ENCODE measurements around the gene KCNH2.

The KCNH2 gene

GRCh38 chr7:150927157-150927955 lies 50.8 kb downstream of the KCNH2 start:
- Histone ChIP-seq H3K9me3 (ENCODE audit: insufficient read depth, low read depth, low read length) (no peaks in the 10 kb centered on the region), H3K27me3 (ENCODE audit: insufficient read depth, low read length) (no peaks in the 10 kb centered on the region), H3K27ac (ENCODE audit: low read length) (no peak overlapping the region)

GRCh38 chr7:150926066-150926465 lies 52.1 kb downstream of the KCNH2 start:
- H3K36me3 ChIP-seq (ENCODE audit: insufficient read depth, low read depth, low read length): no peaks in the 10 kb centered on the region
- H3K9me3 ChIP-seq (ENCODE audit: insufficient read depth, low read depth, low read length): no peaks in the 10 kb centered on the region
- no peak overlapping the region for H3K27ac ChIP-seq (ENCODE audit: low read length)
- no peak overlapping the region for H3K4me3 ChIP-seq (ENCODE audit: low read length)
- no peaks in the 10 kb centered on the region for H3K4me1 ChIP-seq (ENCODE audit: insufficient read depth, low read length)
- H3K9ac ChIP-seq (ENCODE audit: low read depth, low read length): no peak overlapping the region
- H3K27me3 ChIP-seq (ENCODE audit: insufficient read depth, low read length): no peaks in the 10 kb centered on the region

More at GRCh38 chr7:150927157-150927955, 50.8 kb downstream of the KCNH2 start:
- Histone ChIP-seq H3K9ac (ENCODE audit: low read depth, low read length) (no peak overlapping the region), H3K4me3 (ENCODE audit: low read length) (no peak overlapping the region), H3K36me3 (ENCODE audit: insufficient read depth, low read depth, low read length) (no peaks in the 10 kb centered on the region), H3K4me1 (ENCODE audit: insufficient read depth, low read length) (no peaks in the 10 kb centered on the region)

- Histone ChIP-seq H3K4me3 (ENCODE audit: low read length) (no peak overlapping the region), H3K27me3 (ENCODE audit: insufficient read depth, low read length) (no peaks in the 10 kb centered on the region), H3K4me1 (ENCODE audit: insufficient read depth, low read length) (no peaks in the 10 kb centered on the region), H3K9me3 (ENCODE audit: insufficient read depth, low read depth, low read length) (no peaks in the 10 kb centered on the region), H3K9ac (ENCODE audit: low read depth, low read length) (no peak overlapping the region), H3K36me3 (ENCODE audit: insufficient read depth, low read depth, low read length) (no peaks in the 10 kb centered on the region), H3K27ac (ENCODE audit: low read length) (no peak overlapping the region)
These were observed 53.7 kb downstream of the KCNH2 start for GRCh38 chr7:150924369-150924781.

- H3K27me3 ChIP-seq (ENCODE audit: insufficient read depth, low read length): no peaks in the 10 kb centered on the region
- no peak overlapping the region for H3K27ac ChIP-seq (ENCODE audit: low read length)
- H3K9me3 ChIP-seq (ENCODE audit: insufficient read depth, low read depth, low read length): no peaks in the 10 kb centered on the region
- no peak overlapping the region for H3K4me3 ChIP-seq (ENCODE audit: low read length)
- H3K36me3 ChIP-seq (ENCODE audit: insufficient read depth, low read depth, low read length): no peaks in the 10 kb centered on the region
- H3K9ac ChIP-seq (ENCODE audit: low read depth, low read length): no peak overlapping the region
- H3K4me1 ChIP-seq (ENCODE audit: insufficient read depth, low read length): no peaks in the 10 kb centered on the region
These were observed 54.3 kb downstream of the KCNH2 start for GRCh38 chr7:150923802-150924201.

- Histone ChIP-seq H3K9ac (ENCODE audit: low read depth, low read length) (no peak overlapping the region), H3K27me3 (ENCODE audit: insufficient read depth, low read length) (no peaks in the 10 kb centered on the region)
These were observed 54.9 kb downstream of the KCNH2 start for GRCh38 chr7:150923196-150923595.

GRCh38 chr7:150919160-150919559 lies 59.0 kb downstream of the KCNH2 start:
- Histone ChIP-seq H3K4me3 (ENCODE audit: low read length) (no peak overlapping the region), H3K36me3 (ENCODE audit: insufficient read depth, low read depth, low read length) (no peaks in the 10 kb centered on the region), H3K9ac (ENCODE audit: low read depth, low read length) (no peak overlapping the region), H3K27ac (ENCODE audit: low read length) (no peak overlapping the region), H3K9me3 (ENCODE audit: insufficient read depth, low read depth, low read length) (no peaks in the 10 kb centered on the region), H3K4me1 (ENCODE audit: insufficient read depth, low read length) (no peaks in the 10 kb centered on the region), H3K27me3 (ENCODE audit: insufficient read depth, low read length) (no peaks in the 10 kb centered on the region)

More at GRCh38 chr7:150923196-150923595, 54.9 kb downstream of the KCNH2 start:
- no peaks in the 10 kb centered on the region for H3K4me1 ChIP-seq (ENCODE audit: insufficient read depth, low read length)
- H3K4me3 ChIP-seq (ENCODE audit: low read length): no peak overlapping the region
- H3K36me3 ChIP-seq (ENCODE audit: insufficient read depth, low read depth, low read length): no peaks in the 10 kb centered on the region
- no peaks in the 10 kb centered on the region for H3K9me3 ChIP-seq (ENCODE audit: insufficient read depth, low read depth, low read length)
- H3K27ac ChIP-seq (ENCODE audit: low read length): no peak overlapping the region

- Histone ChIP-seq H3K9me3 (ENCODE audit: insufficient read depth, low read depth, low read length) (no peaks in the 10 kb centered on the region), H3K27ac (ENCODE audit: low read length) (no peak overlapping the region), H3K4me1 (ENCODE audit: insufficient read depth, low read length) (no peaks in the 10 kb centered on the region), H3K9ac (ENCODE audit: low read depth, low read length) (no peak overlapping the region), H3K4me3 (ENCODE audit: low read length) (no peak overlapping the region), H3K27me3 (ENCODE audit: insufficient read depth, low read length) (no peaks in the 10 kb centered on the region; the same call in 1 of the 2 replicates), H3K36me3 (ENCODE audit: insufficient read depth, low read depth, low read length) (no peaks in the 10 kb centered on the region)
These were observed 59.7 kb downstream of the KCNH2 start for GRCh38 chr7:150918378-150918777.

GRCh38 chr7:150917969-150918368 lies 60.2 kb downstream of the KCNH2 start:
- no peaks in the 10 kb centered on the region; the same call in 1 of the 2 replicates for H3K27me3 ChIP-seq (ENCODE audit: insufficient read depth, low read length)

GRCh38 chr7:150916670-150917069 lies 61.5 kb downstream of the KCNH2 start:
- Histone ChIP-seq H3K27me3 (ENCODE audit: insufficient read depth, low read length) (peaks cover 4% of the 10 kb centered on the region; the same call in 1 of the 2 replicates), H3K9ac (ENCODE audit: low read depth, low read length) (no peak overlapping the region), H3K4me1 (ENCODE audit: insufficient read depth, low read length) (no peaks in the 10 kb centered on the region), H3K36me3 (ENCODE audit: insufficient read depth, low read depth, low read length) (no peaks in the 10 kb centered on the region), H3K27ac (ENCODE audit: low read length) (no peak overlapping the region), H3K9me3 (ENCODE audit: insufficient read depth, low read depth, low read length) (no peaks in the 10 kb centered on the region), H3K4me3 (ENCODE audit: low read length) (no peak overlapping the region)

More at GRCh38 chr7:150917969-150918368, 60.2 kb downstream of the KCNH2 start:
- no peak overlapping the region for H3K4me3 ChIP-seq (ENCODE audit: low read length)
- no peak overlapping the region for H3K27ac ChIP-seq (ENCODE audit: low read length)
- H3K36me3 ChIP-seq (ENCODE audit: insufficient read depth, low read depth, low read length): no peaks in the 10 kb centered on the region
- H3K4me1 ChIP-seq (ENCODE audit: insufficient read depth, low read length): no peaks in the 10 kb centered on the region
- H3K9ac ChIP-seq (ENCODE audit: low read depth, low read length): no peak overlapping the region
- no peaks in the 10 kb centered on the region for H3K9me3 ChIP-seq (ENCODE audit: insufficient read depth, low read depth, low read length)

GRCh38 chr7:150914966-150915365 lies 63.2 kb downstream of the KCNH2 start:
- H3K9me3 ChIP-seq (ENCODE audit: insufficient read depth, low read depth, low read length): no peaks in the 10 kb centered on the region
- no peak overlapping the region for H3K9ac ChIP-seq (ENCODE audit: low read depth, low read length)
- H3K27ac ChIP-seq (ENCODE audit: low read length): no peak overlapping the region
- no peak overlapping the region for H3K4me3 ChIP-seq (ENCODE audit: low read length)
- 0 out of 2 replicates have a peak, but pooled peaks cover 5% of the 10 kb centered on the region for H3K4me1 ChIP-seq (ENCODE audit: insufficient read depth, low read length)
- peaks cover 5% of the 10 kb centered on the region for H3K27me3 ChIP-seq (ENCODE audit: insufficient read depth, low read length)
- H3K36me3 ChIP-seq (ENCODE audit: insufficient read depth, low read depth, low read length): no peaks in the 10 kb centered on the region

- Histone ChIP-seq H3K27me3 (ENCODE audit: insufficient read depth, low read length) (peaks cover 5% of the 10 kb centered on the region), H3K4me1 (ENCODE audit: insufficient read depth, low read length) (0 out of 2 replicates have a peak, but pooled peaks cover 5% of the 10 kb centered on the region), H3K27ac (ENCODE audit: low read length) (no peak overlapping the region), H3K9ac (ENCODE audit: low read depth, low read length) (no peak overlapping the region), H3K4me3 (ENCODE audit: low read length) (no peak overlapping the region), H3K9me3 (ENCODE audit: insufficient read depth, low read depth, low read length) (no peaks in the 10 kb centered on the region), H3K36me3 (ENCODE audit: insufficient read depth, low read depth, low read length) (no peaks in the 10 kb centered on the region)
These were observed 63.9 kb downstream of the KCNH2 start for GRCh38 chr7:150914196-150914595.

- Histone ChIP-seq H3K4me3 (ENCODE audit: low read length) (no peak overlapping the region), H3K36me3 (ENCODE audit: insufficient read depth, low read depth, low read length) (no peaks in the 10 kb centered on the region), H3K27me3 (ENCODE audit: insufficient read depth, low read length) (peaks cover 5% of the 10 kb centered on the region), H3K27ac (ENCODE audit: low read length) (no peak overlapping the region), H3K9ac (ENCODE audit: low read depth, low read length) (no peak overlapping the region), H3K4me1 (ENCODE audit: insufficient read depth, low read length) (0 out of 2 replicates have a peak, but pooled peaks cover 5% of the 10 kb centered on the region), H3K9me3 (ENCODE audit: insufficient read depth, low read depth, low read length) (no peaks in the 10 kb centered on the region)
These were observed 65.7 kb downstream of the KCNH2 start for GRCh38 chr7:150912427-150912826.
